Suprapubic skin (tissue), 4 donors: ENCODE results near the gene PARP6.

Experiments
- EP300 ChIP-seq: sonication (generic); formaldehyde crosslinking; IDR thresholded peaks from one replicate; pipeline ENCODE4 v1.6.1; 2017; ENCODE audit warnings: antibody characterized with exemption
- POLR2A ChIP-seq, 2 donors: fragments of 450-650 bp; IDR thresholded peaks; one replicate each; pipeline ENCODE4 v1.6.1; 2017; ENCODE audit warnings: antibody characterized with exemption in 2 of 2, mild to moderate bottlenecking in 2 of 2, moderate library complexity in 2 of 2
- POLR2AphosphoS5 ChIP-seq, 3 donors: sonication (generic); formaldehyde crosslinking; IDR thresholded peaks; one replicate each; pipeline ENCODE4 v1.6.1; 2017; ENCODE audit warnings: antibody characterized with exemption in 3 of 3
- TF ChIP-seq, protein P1 (sequence below), 2 donors: fragments of 200-600 bp in 1 of 2; fragments of 450-650 bp in 1 of 2; sonication (generic) in 1 of 2; IDR thresholded peaks; one replicate each; pipeline ENCODE4 v1.5.1; 2016 to 2019; ENCODE audit warnings: antibody characterized with exemption in 2 of 2, mild to moderate bottlenecking in 1 of 2, moderate library complexity in 1 of 2

- TF ChIP-seq, protein P1, sequence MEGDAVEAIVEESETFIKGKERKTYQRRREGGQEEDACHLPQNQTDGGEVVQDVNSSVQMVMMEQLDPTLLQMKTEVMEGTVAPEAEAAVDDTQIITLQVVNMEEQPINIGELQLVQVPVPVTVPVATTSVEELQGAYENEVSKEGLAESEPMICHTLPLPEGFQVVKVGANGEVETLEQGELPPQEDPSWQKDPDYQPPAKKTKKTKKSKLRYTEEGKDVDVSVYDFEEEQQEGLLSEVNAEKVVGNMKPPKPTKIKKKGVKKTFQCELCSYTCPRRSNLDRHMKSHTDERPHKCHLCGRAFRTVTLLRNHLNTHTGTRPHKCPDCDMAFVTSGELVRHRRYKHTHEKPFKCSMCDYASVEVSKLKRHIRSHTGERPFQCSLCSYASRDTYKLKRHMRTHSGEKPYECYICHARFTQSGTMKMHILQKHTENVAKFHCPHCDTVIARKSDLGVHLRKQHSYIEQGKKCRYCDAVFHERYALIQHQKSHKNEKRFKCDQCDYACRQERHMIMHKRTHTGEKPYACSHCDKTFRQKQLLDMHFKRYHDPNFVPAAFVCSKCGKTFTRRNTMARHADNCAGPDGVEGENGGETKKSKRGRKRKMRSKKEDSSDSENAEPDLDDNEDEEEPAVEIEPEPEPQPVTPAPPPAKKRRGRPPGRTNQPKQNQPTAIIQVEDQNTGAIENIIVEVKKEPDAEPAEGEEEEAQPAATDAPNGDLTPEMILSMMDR (IDR thresholded peaks at IDR 0.05) = no peak
- TF ChIP-seq EP300 (no peak), POLR2AphosphoS5 (IDR thresholded peaks at IDR 0.05) (no peak), POLR2A (IDR thresholded peaks at IDR 0.05) (no peak)
These were observed 34.7 kb upstream of the PARP6 start for GRCh38 chr15:72307026-72307425.
